Measurements from ENCODE around the gene CRACR2A.

CRACR2A gene

DNA sequence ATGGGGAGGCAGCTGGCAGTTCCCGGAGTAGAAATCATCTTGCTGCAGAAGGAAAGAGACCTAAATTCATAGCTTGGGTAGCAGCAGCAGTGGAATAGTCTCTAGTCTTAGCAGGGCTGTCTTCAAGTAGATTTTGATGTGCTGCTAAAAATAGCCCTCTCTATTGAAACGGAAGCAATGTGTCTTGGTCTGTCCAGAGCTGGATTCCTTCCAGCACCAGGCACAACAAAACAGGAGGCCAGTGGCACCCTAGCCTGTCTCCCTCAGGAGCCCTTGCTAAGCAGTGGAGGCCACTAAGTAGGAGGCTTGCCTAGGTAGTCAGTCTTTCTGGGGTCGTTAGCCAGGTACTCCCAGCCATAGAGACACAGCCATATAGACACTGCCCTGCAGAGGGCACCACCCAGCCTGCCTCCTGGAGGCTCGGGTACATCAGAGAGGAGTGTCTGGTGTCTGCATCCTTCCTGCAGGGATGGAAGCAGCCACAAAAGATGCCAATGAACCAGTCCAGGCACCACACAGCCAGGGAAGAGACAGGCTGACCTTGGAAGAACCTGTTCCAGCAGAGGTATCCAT is 97.5 kb downstream of the CRACR2A start:
- no peak for DNase-seq

GRCh38 chr12:3651585-3652424 is 101.1 kb downstream of the CRACR2A start:
- no peak for DNase-seq

GRCh38 chr12:3647504-3647903 is 105.4 kb downstream of the CRACR2A start:
- DNase-seq: no peak

GRCh38 chr12:3646561-3647241 is 106.2 kb downstream of the CRACR2A start:
- no peak for DNase-seq

- DNase-seq: no peak
These were observed 107.8 kb downstream of the CRACR2A start for GRCh38 chr12:3645091-3645490.

DNA sequence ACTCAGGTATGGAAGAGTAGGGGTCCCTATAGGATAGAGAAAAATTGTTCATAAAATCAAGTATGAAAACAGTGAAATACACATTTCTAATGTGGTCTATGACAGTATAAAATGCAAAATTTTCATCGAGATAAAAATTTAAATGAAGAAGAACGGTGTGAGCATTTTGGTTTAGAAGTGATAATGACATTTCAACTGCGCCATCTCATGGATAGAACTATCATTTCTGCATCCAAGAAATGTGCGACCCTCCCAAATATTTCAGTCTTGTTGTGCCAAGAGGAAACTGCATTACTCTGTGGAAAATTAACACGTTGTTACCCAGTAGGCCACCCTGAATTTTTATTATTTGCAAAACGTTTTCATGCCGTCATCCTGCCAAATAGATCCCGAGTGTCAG is 108.8 kb downstream of the CRACR2A start:
- DNase-seq: no peak

GRCh38 chr12:3641428-3642018 is 111.4 kb downstream of the CRACR2A start:
- DNase-seq: no peak

- DNase-seq: no peak
These were observed 116.6 kb downstream of the CRACR2A start for GRCh38 chr12:3636328-3636727.

GRCh38 chr12:3634348-3634747 is 118.6 kb downstream of the CRACR2A start:
- no peak for DNase-seq

GRCh38 chr12:3633396-3633795 is 119.5 kb downstream of the CRACR2A start:
- no peak for DNase-seq

DNA sequence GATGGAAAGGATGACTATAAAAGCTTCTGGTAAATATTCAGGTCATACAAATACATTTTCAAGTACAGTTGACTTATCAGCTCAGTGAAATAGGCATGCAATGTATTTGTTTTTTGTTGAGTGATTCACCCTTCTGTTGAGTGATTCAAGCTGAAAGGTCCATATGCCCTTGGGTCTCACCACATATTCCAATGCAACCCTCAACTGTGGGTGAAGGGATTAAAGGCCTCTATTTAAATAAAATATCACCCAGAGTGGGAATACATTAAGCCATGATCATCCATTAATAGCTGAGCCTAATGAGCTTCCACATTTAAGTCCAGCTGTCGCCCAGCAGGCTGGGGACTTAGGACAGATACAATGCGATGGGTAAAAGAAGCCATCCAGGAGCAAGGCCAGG is 120.2 kb downstream of the CRACR2A start:
- DNase-seq: no peak

DNA sequence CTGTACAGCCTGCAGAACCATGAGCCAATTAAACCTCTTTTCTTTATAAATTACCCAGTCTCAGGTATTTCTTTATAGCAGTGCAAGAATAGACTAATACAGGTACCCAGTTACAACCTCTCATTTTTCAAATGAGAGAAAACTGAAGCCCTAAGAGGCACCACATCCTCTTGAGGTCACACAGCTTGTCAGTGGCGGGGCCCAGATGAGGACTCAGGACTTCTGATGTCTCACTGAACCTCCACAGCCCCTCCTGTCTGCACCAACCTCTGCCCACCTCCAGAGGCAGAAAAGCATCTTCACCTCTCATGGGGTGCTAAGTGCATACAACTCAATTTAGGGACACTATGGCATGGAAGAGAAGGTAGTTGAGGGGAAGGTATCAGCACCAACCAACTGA is 120.7 kb downstream of the CRACR2A start:
- no peak for DNase-seq

GRCh38 chr12:3631759-3632158 is 121.2 kb downstream of the CRACR2A start:
- no peak for DNase-seq

DNA sequence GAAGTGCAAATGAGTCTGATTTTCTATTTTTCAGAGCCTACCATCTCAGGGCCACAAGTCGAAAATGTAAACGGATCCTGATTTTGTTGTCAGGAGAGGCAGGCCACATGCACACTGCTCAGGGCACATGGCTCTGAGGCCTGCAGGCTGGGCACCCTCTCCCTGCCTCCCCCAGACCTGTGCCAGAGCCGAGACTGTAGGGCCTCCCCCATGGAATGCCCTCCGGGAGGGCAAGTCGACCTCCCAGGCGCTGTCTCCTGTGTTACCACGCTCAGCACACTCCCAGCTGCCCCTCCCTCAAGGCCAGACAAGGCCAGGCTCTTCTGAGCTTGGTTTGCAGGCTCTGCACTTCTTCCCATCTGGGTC is 121.7 kb downstream of the CRACR2A start:
- no peak for DNase-seq

- DNase-seq: no peak
These were observed 122.2 kb downstream of the CRACR2A start for GRCh38 chr12:3630621-3631271.

DNA sequence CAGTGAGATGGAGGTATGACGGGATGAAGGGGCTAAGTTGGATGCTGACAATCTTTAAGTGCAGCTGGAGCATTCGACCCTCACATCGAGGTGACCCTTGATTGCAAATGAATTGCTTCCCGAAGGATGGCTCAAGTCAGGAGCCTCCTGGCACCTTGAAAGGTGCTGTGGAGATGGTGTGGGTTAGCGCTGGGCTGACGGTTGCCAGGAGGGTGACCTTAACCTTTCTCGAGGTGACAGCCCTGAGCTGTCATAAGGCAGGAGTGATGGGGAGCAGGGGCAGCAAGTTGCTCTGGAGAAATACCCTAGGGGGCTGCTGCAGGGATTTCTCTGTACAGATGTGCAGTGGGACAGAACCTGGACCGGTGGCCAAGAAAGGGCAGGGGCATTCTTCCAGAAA is 122.8 kb downstream of the CRACR2A start:
- DNase-seq: no peak

- no peak for DNase-seq
These were observed 123.7 kb downstream of the CRACR2A start for GRCh38 chr12:3629057-3629830.

DNA sequence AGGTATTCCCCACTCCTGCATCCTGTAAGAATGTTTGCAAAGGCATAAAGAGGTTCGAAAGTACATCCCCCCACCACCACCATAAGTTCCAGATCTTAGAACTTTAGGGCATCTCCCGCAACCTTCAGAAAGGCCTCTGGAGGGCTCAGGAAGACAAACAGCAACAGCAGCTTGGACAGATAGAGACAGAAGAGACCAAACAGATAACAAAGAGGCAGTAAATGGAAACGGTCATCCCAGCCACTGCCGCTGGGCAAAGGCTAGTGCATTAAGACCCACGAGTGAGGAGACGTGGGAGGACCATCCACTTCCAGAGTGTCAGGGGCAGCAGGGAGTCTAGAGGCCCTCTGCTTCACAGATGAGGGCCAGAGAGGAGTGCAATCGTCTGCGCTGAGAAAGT is 124.3 kb downstream of the CRACR2A start:
- DNase-seq: no peak

DNA sequence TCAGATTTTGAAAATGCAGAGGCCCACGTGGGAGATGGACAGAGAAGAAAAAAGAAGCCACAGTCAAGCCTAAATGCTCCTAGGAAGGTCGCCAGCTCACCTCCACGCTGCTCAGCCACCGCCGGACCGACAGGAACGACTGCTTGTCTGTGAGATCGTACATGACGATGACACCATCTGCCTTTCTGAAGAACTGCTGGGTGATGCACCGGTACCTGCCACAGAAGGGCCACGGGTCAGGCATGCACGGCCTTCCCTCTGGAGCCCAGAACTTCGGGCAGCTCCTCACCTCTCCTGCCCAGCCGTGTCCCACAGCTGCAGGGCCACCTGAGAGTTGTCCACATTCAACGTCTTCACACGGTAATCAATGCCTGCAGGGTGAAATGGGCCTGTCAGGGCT is 125.6 kb downstream of the CRACR2A start:
- no peak for DNase-seq

DNA sequence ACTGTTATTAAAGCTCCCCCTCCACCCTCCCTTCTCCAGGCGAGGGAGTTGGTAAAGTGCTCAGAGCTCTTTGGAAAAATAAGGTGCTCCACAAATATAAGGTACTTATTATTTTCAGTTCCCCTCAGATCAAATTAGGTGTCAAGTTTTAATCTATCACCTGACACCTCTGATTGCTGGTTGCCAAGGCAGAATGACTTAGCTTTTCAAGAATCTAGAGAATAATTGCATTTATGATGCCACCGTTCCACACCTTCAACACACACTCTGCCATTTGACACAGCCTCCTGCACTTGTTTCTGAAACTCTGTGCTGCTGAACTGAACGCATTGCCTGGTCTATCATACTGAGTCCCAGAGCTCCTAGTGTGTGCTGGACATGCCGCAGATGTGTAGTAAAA is 128.6 kb downstream of the CRACR2A start:
- DNase-seq: no peak
